HepG2 (cell line): ENCODE measurements around the gene DCDC1.

Experiments used
- MAFF ChIP-seq: IDR thresholded peaks from 2 replicates; pipeline ENCODE4 v1.6.1; 2011; ENCODE audit warnings: low read depth, low read length, improper control_type of control experiment
- TBP ChIP-seq: sonication (generic); formaldehyde crosslinking; IDR thresholded peaks from 2 replicates; pipeline ENCODE4 v1.5.0; 2020; ENCODE audit warnings: missing genetic modification reagents
- ZNF225 ChIP-seq: sonication (generic); formaldehyde crosslinking; IDR thresholded peaks from 2 replicates; pipeline ENCODE4 v1.4.0; 2020; ENCODE audit warnings: mild to moderate bottlenecking, missing genetic modification reagents
- ZNF446 ChIP-seq: sonication (generic); formaldehyde crosslinking; IDR thresholded peaks from 2 replicates; pipeline ENCODE4 v1.5.0; 2020; ENCODE audit warnings: mild to moderate bottlenecking, missing genetic modification reagents
- TF ChIP-seq, protein P1 (sequence below): sonication (generic); formaldehyde crosslinking; IDR thresholded peaks from 2 replicates; pipeline ENCODE4 v1.5.1; 2020; ENCODE audit warnings: mild to moderate bottlenecking, missing genetic modification reagents, moderate library complexity

- TF ChIP-seq ZNF446 (no peak), ZNF225 (CRISPR knock-in tag) (no peak), MAFF (no peak), TBP (no peak)
- TF ChIP-seq, protein P1, sequence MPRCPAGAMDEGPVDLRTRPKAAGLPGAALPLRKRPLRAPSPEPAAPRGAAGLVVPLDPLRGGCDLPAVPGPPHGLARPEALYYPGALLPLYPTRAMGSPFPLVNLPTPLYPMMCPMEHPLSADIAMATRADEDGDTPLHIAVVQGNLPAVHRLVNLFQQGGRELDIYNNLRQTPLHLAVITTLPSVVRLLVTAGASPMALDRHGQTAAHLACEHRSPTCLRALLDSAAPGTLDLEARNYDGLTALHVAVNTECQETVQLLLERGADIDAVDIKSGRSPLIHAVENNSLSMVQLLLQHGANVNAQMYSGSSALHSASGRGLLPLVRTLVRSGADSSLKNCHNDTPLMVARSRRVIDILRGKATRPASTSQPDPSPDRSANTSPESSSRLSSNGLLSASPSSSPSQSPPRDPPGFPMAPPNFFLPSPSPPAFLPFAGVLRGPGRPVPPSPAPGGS (CRISPR knock-in tag), result no peak
Measured at GRCh38 chr11:31150011-31150410, 219.5 kb downstream of the DCDC1 start.
